HG03196 (cell line): Measurements from ENCODE around the gene FAM174C.

Experiments used
- ATAC-seq: cut with Tn5 transposase; IDR thresholded peaks from one replicate; pipeline ENCODE4 v1.9.1; 2021; ENCODE audit not compliant: unreplicated experiment

Gene FAM174C

DNA sequence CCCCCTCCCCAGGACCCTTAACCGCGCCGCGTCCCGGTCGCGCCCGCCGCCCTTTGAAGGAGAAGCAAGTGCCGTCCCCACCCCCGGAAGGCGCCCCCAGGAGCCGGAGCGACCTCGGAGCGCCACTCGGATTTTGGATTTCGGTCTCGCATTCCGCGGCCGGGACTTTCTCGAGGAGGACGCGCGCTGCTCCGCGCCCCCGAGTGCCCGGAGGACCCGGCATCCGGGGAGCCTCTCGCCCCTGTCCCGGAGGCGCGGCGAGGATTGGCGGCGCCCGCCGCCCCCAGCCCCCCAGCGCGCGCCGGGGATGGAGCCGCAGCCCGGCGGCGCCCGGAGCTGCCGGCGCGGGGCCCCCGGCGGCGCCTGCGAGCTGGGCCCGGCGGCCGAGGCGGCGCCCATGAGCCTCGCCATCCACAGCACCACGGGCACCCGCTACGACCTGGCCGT lies 25.3 kb upstream of the FAM174C start:
- ATAC-seq, result no peak

DNA sequence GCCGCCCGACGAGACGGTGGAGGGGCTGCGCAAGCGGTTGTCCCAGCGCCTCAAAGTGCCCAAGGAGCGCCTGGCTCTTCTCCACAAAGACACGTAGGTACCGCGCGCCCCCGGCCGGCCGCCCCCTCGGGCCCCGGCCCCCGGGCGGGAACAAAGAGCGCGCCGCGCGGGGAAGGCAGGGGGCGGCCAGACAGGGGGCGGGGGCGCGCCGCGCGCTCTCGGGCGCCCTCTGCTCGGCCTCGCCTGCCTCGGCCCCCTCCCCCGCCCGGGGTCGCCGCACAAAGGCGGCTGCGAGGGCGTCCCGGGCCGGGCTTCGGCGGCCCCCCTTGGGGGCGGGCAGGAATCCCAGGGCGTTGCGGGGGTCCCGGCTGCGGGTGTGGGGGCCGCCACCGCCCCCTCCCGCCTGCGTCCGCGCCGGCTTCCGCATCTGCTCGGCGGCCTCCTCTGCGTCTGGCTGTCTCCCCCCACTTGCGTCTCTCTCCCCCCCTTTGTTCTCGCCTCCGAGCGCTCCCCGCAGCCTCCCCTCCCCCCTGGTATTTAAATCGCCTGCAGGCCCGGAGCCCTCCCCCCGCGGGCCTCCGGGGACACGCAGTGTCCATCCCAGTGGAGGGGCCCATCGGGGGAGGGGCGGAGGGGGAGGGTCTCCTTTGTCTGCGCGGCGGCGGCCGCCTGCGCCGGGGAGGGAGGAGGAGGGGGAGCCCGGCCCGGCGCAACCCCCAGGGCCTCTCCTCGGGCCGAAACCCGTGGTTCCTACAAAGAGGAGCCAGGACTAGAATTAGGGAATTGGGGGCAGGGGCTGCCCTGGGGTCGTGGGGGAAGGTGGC lies 24.7 kb upstream of the FAM174C start:
- no peak for ATAC-seq

DNA sequence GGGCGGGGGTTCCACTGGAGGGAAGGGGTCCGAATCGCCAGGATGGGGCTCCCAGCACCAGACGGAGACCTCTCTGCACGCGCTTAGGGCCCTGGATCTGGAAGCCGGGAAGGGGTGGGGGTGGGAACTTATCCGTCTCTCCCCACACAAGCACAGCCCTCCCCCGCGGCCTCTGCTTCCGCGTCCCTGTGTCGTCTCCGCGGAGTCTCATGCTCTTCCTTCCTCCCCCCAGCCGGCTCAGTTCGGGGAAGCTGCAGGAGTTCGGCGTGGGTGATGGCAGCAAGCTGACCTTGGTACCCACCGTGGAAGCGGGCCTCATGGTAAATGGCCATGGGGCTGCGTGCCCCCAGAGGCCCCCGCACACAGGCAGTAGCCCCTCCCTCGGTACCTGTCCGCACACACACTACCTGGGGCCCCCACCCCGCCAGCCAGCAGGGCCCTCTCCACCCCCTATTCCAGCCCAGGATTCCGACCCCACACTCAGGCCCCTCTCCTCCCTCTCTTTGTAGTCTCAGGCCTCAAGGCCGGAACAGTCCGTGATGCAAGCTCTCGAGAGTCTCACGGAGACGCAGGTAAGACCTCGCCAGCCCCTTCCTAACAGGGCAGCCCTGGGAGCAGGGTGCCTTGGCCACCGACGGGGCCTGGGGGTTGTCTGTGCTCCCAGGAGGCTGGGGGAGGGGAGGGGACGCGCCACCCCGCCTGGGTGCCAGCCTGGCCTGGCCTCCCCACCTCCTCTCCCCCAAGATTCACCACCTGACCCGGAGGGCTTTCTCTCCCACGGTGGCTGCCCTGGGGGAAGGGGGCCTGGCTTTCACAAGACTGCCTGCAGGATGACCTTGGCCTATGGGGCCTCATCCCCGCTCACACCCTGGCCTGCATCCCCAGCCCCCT lies 23.8 kb upstream of the FAM174C start:
- ATAC-seq, result no peak

DNA sequence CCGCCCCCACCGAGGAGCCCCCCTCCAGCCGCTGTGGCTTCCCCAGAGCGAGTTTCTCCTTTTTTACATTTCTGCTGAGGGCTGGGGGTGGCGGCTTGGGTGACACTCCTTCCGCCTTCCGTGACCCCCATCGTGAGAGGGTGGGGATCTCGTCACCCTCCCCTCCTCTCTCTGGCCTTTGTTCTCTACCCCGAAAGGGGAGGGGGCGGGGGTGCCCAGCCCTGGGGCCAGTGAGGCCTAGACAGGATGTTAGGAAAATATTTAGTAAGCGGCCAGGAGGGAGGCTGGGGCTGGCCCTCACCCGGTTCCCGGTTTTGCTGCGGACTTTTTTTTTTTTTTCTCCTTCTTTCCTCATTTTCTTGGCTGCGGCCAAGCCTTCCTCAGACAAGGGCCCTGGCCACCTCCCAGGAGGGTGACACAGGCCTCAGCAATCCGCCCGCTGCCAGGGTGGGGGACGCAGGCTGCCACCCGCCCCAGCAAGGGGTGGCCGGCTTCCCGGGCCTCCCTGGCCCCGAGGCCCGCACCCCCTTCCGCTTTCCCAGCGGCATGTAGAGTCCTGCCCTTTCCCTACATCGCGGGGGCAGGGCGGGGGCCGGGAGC lies 23.0 kb upstream of the FAM174C start:
- no peak for ATAC-seq

DNA sequence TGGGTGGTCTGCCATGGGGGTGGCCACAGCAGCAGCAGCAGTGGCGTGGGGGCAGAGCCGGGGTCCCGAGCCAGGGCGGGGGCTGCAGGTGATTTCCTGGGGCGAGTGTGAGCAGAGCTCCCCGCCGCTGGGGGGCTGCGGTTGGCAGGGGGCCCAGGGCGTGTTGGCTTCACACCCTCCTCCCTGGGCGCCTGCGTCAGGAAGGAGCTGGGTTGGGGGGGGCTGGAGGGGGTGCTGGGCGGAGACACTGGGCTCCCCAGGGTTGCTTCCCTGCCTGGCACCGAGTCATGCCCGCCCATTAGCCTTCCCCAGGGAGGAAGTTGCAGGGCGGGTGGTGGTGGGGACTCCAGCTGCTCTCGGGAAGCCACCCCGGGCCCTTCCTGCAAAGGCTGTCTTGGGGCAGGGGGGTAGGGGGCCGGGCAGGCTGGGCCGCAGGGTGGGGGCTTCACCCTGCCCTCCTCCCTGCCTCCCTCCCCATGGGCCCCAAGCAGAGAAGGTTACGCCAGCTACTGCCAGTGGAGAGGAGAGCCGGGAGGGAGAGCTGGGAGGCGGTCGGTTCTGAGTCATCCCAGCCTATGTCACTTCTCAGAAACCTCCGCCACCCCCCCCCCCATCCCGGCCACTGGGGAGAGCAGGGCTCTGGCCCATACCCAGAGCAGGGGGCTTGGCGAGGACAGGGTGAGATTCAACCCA lies 22.4 kb upstream of the FAM174C start:
- ATAC-seq, result no peak

DNA sequence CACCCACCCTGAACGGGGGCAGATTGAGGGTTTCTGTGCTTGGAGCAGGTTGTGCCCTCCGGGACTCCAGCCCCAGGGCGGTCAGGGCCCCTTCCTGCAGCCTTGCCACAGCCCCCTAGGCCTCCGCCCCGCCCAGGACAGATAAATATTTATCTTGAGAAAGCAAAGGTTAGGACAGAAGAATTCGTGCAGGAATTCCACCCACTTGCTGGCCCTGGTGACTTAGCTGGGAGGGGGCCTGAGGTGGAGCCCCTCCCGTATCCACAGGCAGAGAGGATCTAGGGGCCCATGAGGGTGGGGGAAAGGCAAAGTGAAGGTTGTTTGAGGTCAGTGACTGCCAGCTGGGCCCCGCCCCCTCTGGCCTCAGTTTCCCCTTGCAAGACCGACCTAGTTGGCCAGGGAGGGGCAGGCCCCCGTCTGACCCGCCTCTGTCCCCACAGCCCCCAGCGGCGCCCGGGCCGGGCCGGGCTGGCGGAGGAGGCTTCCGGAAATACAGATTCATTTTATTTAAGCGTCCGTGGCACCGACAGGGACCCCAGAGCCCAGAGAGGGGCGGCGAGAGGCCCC lies 21.7 kb upstream of the FAM174C start:
- no peak for ATAC-seq

DNA sequence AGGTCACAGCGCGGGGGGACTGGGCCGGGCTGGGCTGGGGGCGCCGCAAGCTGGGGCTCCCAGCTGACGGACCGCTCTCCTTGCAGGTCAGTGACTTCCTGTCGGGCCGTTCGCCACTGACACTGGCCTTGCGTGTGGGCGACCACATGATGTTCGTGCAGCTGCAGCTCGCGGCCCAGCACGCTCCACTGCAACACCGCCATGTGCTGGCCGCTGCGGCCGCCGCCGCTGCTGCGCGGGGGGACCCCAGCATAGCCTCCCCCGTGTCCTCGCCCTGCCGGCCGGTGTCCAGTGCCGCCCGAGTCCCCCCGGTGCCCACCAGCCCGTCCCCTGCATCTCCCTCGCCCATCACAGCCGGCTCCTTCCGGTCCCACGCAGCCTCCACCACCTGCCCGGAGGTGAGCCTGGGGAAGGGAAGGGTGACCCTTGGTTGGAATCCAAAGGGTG lies 21.2 kb upstream of the FAM174C start:
- no peak for ATAC-seq

DNA sequence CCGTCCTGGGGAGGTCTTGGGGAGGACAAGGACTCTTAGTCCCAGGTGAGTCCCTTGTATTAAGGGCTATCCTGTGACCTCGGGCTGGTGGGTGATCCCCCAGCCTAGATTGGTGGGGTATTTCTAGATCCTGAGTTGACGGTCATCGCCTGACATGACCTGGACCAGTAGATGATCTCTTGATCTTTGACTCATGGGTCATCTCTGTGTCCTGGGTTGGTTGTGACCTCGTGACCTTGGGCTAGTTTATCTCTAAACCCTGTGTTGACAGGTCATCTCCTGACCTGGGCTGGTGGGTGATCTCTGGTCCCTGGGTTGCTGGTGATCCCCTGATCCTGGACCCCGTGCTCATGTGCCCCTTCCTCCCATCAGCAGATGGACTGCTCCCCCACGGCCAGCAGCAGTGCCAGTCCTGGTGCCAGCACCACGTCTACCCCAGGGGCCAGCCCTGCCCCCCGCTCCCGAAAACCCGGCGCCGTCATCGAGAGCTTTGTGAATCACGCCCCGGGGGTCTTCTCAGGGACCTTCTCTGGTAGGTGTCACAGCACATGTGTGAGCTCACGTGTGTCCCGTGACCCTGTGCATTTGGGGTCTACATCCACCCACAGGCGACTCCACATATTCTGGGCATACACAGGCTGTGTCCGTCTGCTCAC lies 20.7 kb upstream of the FAM174C start:
- ATAC-seq, result no peak

DNA sequence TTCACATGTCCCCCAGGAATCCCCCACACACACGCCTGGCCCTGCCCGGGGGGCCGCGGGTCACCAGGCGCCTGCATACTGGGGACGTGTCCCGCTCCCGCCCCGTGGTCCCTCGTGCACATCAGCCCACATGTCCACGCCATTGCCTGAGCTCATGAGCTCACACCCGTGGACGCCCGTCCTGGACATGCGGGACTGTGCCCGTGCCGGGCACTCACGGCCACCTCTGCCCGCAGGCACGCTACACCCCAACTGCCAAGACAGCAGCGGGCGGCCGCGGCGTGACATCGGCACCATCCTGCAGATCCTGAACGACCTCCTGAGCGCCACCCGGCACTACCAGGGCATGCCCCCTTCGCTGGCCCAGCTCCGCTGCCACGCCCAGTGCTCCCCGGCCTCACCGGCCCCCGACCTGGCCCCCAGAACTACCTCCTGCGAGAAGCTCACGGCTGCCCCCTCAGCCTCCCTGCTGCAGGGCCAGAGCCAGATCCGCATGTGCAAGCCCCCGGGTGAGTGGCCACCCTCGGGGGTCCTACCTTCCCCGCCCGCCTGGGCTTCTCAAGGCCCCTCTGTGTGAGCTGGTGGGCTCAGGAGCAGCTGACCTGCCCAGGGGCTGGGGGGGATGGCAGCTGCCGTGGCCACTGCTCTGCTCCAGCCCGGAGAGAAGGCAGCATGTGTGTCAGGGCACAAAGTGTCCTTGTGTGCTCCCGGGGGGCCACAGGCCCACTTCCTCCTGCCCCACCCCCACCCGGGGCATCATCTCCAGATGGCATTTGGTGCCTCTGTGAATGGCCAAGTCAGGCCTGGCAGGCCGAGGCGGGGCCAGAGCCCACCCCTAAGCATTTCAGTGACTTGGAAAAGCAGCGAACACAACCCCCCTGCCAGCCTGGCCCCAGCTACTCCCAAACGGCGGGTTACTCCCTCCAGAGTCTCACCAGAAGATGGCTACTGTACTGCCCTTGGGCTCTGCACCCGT lies 19.9 kb upstream of the FAM174C start:
- ATAC-seq, result no peak

DNA sequence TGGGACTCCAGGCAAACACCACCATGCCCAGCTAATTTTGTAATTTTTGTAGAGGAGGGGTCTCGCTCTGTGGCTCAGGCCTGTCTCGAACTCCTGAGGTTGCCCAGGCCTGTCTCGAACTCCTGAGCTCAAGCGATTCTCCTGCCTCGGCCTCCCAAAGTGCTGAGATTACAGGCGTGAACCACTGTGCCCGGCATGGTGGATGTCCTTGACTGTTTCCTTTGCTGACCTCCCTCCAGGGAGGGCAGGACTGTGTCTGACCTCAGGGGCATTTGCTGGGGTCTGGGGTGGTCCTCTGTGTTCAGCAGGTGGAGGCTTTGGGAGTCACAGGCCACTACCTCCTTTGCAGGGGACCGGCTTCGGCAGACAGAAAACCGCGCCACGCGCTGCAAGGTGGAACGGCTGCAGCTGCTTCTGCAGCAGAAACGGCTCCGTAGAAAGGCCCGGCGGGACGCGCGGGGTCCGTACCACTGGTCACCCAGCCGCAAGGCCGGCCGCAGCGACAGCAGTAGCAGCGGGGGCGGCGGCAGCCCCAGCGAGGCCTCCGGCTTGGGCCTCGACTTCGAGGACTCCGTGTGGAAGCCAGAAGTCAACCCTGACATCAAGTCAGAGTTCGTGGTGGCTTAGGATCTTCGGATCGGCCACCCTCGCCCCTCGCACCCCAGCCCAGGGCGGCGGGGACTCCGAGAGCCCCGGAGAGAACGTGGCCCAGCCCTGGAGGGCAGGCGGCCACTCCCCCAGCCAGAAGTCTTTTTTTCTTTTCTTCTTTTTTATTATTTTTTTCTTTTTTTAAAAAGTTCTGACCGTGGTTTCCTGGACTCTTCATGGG lies 18.5 kb upstream of the FAM174C start:
- no peak for ATAC-seq

DNA sequence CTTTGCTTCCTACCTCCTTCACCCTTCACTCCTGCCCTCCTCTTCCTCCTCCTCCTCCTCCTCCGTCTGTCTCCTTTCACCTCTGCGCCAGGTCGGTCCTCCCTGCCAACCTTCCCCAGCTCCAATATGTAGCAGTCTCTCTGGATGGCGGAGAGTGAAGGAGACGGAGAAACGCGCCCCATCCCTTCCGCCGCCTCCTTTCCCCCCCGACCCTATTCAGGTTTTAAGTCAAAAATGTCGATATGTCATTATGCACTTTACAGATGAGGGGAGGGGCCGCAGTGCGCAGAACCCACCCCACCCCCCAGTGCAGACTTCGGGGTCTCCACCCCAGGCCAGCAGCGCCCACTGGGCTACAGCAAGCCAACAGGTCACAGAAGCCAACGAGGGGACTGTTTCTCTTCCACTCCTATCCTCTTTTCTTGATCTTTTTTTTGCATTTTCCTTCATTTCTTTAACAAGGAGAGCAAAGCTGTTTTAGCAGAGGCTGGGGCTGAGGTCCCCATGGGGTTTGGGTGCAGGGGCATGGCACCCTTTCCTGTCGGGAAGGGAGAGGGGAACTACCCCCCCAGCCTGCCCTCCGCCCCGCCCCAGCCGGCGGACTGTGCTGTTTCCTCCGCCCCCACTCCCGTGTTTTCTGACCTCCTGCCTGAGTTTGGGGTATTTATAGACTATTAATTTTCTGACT lies 17.7 kb upstream of the FAM174C start:
- ATAC-seq, result no peak

DNA sequence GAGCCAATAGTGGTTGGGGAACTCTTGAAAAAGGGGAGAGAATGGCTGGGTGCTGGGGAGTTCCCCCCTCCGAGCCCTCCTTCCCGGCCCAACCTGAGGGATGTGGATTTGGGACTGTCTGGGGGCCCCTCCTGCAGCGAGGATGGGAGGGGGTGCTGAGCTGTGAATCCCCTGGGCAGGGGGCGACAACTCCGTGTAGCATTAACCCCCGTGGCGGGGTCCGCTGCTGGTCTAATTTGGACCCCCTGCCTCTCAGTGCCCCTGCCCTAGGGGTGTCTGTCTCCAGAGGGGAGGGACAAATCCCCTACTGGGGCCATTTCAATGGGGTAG lies 17.2 kb upstream of the FAM174C start:
- ATAC-seq, result no peak

DNA sequence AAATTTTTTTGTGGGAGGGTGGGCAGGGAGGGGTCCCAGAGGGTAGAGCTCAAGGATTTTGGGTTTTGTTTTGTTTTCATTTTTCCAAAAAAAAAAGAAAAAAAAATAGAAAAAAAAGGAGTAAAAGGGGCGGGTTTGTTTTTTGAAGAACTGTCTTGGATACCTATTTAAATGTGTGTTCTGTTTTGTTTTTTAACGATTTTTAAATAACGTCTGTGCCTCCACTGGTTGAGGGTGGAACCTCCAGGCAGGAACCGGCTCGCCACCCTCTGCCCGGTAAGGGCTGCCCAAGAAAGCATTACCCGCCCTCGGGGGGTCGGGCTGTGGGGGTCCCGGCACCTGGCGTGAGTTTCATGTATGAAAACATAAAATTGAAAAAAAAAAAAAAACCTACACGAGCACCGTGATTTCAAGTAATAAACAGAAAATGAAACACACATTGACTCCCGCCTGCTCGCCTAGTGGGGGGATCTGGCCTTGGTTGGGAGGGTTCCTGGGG lies 16.6 kb upstream of the FAM174C start:
- ATAC-seq, result no peak

DNA sequence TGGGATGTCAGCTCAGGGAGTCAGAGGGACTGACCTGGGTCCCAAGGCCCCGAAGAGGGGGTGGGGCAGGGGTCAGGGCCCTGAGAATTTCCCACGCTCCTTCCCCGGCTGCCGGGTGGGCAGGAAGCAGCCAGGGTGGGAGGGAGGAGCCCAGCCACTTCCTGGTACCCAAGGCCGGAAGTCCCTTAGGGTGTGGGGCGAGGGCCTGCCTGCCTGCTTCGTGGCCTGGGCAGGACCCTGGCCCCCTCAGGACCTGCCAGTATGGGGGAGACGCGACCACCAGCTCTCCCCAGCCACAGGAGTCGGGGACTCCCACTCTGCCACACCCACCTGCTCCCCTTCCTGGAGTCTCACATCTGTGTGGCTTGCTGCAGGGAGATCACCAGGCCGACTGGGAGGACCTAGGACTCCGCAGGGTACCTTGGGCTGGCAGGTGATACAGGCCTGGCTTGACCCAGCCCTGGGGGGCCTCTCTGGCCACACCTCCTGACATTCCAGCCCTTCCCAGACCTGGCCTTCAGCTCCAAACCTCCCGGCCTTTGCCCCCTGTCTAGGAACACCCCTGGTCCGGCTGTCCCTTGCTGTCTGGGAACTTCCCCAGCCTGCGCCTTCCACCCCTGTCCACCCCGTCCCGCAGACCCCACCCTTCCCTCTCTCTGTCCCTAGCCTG lies 16.0 kb upstream of the FAM174C start:
- ATAC-seq, result peak; percentile 24

DNA sequence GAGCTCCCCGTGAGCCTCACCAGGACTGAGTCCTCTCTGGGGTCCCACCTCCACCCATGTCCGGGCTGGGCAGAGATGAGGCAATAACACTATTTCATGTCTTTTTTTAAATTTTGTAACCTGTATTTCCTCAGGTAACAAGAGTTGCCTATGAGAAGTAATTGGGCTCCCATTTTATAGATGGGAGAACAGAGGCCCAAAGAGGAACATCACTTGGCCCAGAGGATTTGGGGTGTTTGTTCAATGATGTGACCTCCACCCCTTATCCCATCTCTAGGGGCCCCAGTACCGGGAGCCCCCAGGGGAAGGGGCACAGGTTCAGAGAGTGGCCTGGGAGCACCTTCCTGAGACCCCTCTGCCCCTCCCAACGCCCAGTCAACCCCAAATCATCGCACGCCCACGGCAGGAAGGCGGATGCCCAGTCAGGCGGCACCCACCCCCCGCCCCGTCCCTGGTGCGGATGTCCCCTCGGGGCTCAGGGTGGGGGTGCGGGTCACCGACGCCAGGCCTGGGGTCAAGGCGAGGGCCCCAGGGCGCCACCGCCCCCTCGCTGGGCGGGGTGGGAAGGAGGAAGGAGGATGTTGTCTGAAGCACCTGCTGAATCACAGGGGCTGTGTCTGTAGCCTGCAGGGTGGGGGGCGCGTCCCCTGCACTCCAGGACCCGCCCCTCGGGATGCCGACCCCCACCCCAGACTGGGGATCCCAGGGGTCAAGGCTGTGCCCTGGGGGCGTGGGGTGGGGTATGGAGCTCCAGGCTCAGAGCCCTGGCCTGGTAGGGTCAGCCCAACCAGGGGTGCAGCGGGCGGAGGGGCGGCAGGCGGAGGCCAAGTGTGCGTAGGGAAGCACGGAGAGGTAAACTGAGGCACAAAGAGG lies 15.2 kb upstream of the FAM174C start:
- peak; percentile 10 for ATAC-seq
